DMS53 treated with DMSO at 0.1 percent for 48 hours (cell line): ENCODE data around the gene CDCA4.

Experiments
- DNase-seq: peaks from one replicate; lab custom pipeline; 2025; ENCODE audit not compliant: unreplicated experiment; lab: John Stamatoyannopoulos, UW

The CDCA4 gene

GRCh38 chr14:105014631-105015030 lies 6.3 kb downstream of the CDCA4 start:
- no peak for DNase-seq

GRCh38 chr14:105014032-105014431 lies 6.9 kb downstream of the CDCA4 start:
- no peak for DNase-seq

- no peak for DNase-seq
Measured at GRCh38 chr14:105013150-105013785, 7.6 kb downstream of the CDCA4 start.

- no peak for DNase-seq
Measured at GRCh38 chr14:105012171-105012985, 8.5 kb downstream of the CDCA4 start.

- DNase-seq = no peak
Measured at GRCh38 chr14:105011312-105011990, 9.4 kb downstream of the CDCA4 start.

GRCh38 chr14:105010891-105011291 lies 10.0 kb downstream of the CDCA4 start:
- DNase-seq = no peak

GRCh38 chr14:105010106-105010505 lies 10.8 kb downstream of the CDCA4 start:
- no peak for DNase-seq

- DNase-seq = no peak
Measured at GRCh38 chr14:105007593-105008264, 13.2 kb downstream of the CDCA4 start.

- DNase-seq = no peak
Measured at GRCh38 chr14:105006831-105007592, 13.9 kb downstream of the CDCA4 start.

- no peak for DNase-seq
Measured at GRCh38 chr14:105005929-105006830, 14.7 kb downstream of the CDCA4 start.

- DNase-seq = no peak
Measured at GRCh38 chr14:105005329-105005928, 15.5 kb downstream of the CDCA4 start.

- no peak for DNase-seq
Measured at GRCh38 chr14:104999361-104999760, 21.5 kb downstream of the CDCA4 start.

GRCh38 chr14:104998801-104999200 lies 22.1 kb downstream of the CDCA4 start:
- DNase-seq = no peak

- DNase-seq = no peak
Measured at GRCh38 chr14:104996483-104996882, 24.4 kb downstream of the CDCA4 start.

GRCh38 chr14:104996032-104996431 lies 24.9 kb downstream of the CDCA4 start:
- DNase-seq = no peak

- no peak for DNase-seq
Measured at GRCh38 chr14:104994978-104995377, 25.9 kb downstream of the CDCA4 start.

GRCh38 chr14:104993808-104994591 lies 26.9 kb downstream of the CDCA4 start:
- DNase-seq = no peak

- no peak for DNase-seq
Measured at GRCh38 chr14:104993306-104993705, 27.6 kb downstream of the CDCA4 start.
